ENCODE results near the gene RPS6KA2. TPM values are rescaled to one million over a fixed set of nuclear protein-coding genes. Genes with fewer than 3 reads are reported as not detected.

RPS6KA2 gene
- total RNA-seq, 1 donor from 2014 or later, result 12.3 TPM

GRCh38 chr6:166496460-166496859 lies 130.6 kb downstream of the RPS6KA2 start:
- no peak for DNase-seq (ENCODE audit: low spot score in 2 of 2, unreplicated experiment in 2 of 2)
- peaks cover 22% of the 10 kb centered on the region for H3K27me3 Mint-ChIP-seq (ENCODE audit: low read depth)
- TF ChIP-seq, protein P1, sequence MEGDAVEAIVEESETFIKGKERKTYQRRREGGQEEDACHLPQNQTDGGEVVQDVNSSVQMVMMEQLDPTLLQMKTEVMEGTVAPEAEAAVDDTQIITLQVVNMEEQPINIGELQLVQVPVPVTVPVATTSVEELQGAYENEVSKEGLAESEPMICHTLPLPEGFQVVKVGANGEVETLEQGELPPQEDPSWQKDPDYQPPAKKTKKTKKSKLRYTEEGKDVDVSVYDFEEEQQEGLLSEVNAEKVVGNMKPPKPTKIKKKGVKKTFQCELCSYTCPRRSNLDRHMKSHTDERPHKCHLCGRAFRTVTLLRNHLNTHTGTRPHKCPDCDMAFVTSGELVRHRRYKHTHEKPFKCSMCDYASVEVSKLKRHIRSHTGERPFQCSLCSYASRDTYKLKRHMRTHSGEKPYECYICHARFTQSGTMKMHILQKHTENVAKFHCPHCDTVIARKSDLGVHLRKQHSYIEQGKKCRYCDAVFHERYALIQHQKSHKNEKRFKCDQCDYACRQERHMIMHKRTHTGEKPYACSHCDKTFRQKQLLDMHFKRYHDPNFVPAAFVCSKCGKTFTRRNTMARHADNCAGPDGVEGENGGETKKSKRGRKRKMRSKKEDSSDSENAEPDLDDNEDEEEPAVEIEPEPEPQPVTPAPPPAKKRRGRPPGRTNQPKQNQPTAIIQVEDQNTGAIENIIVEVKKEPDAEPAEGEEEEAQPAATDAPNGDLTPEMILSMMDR (IDR thresholded peaks at IDR 0.05; ENCODE audit: unreplicated experiment), result no peak
- peaks cover 10% of the 10 kb centered on the region for H3K36me3 Mint-ChIP-seq
- no peaks in the 10 kb centered on the region for H3K9me3 Mint-ChIP-seq
- no peak overlapping the region for H3K27ac Mint-ChIP-seq
- peaks cover 12% of the 10 kb centered on the region for H3K4me1 Mint-ChIP-seq
- H3K4me3 Mint-ChIP-seq, result no peak overlapping the region

DNA sequence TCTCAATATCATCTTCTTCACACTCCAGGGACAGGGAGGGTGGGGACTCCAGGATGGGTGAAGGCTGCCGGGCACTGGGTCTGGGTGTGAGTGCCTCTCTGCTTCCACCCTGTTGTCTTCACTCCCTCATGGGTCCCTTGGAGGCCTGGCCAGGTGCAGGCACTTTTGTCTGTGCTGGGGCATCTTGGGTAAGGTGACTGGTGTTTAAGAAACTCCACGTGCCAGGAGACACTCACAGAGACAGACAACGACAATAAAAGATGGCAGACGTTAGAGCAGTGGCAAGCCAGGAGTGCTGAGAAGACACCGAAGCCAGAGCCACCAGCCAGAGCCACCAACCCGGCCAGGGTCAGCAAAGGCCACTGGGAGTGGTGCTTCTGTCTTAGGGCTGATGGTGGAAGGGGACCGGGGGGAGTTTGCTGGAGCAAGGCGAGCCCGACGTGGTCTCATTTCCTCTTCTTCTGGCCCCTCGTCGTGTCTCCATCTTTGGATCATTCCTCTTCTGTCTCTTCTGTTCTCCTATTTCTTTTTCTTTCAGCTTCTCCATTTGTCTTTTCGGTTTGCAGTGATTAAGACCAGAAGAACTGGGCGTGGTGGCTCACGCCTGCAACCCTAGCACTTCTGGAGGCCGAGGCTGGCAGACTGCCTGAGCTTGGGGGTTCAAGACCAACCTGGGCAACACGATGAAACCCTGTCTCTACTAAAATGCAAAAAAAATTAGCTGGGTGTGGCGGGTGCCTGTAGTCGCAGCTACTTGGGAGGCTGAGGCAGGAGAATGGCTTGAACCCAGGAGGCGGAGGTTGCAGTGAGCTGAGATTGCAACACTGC lies 131.3 kb downstream of the RPS6KA2 start:
- H3K9me3 Mint-ChIP-seq, result no peaks in the 10 kb centered on the region
- peaks cover 20% of the 10 kb centered on the region for H3K4me1 Mint-ChIP-seq
- TF ChIP-seq, protein P1 (IDR thresholded peaks at IDR 0.05; ENCODE audit: unreplicated experiment), result no peak
- peaks cover 10% of the 10 kb centered on the region for H3K36me3 Mint-ChIP-seq
- H3K27ac Mint-ChIP-seq, result no peak overlapping the region
- peaks cover 20% of the 10 kb centered on the region for H3K27me3 Mint-ChIP-seq (ENCODE audit: low read depth)
- no peak for DNase-seq (ENCODE audit: low spot score in 2 of 2, unreplicated experiment in 2 of 2)
- no peak overlapping the region for H3K4me3 Mint-ChIP-seq

GRCh38 chr6:166494757-166495486 lies 132.1 kb downstream of the RPS6KA2 start:
- H3K4me3 Mint-ChIP-seq, result no peak overlapping the region
- no peaks in the 10 kb centered on the region for H3K9me3 Mint-ChIP-seq
- peaks cover 10% of the 10 kb centered on the region for H3K36me3 Mint-ChIP-seq
- TF ChIP-seq, protein P1 (IDR thresholded peaks at IDR 0.05; ENCODE audit: unreplicated experiment), result no peak
- no peak for DNase-seq (ENCODE audit: low spot score in 2 of 2, unreplicated experiment in 2 of 2)
- peaks cover 23% of the 10 kb centered on the region for H3K4me1 Mint-ChIP-seq
- no peak overlapping the region for H3K27ac Mint-ChIP-seq
- H3K27me3 Mint-ChIP-seq (ENCODE audit: low read depth), result peaks cover 12% of the 10 kb centered on the region

DNA sequence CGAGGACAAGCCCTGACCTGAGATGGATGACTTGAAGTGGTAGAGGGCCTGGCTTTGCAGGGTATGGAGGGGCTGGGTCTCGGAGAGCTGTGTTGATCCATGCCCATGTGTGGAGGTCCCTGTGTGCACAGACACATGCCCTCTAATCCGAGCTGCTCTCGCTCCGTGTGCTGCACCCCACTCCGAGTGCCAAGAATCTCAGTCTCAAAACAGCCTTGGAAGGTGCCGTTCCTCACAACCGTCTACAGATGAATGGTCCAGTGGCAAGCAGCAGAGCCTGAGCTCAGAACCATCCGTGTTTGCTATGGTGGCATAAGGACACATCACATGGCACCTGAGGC lies 133.0 kb downstream of the RPS6KA2 start:
- Mint-ChIP-seq H3K27ac (no peak overlapping the region), H3K9me3 (no peaks in the 10 kb centered on the region), H3K4me3 (no peak overlapping the region), H3K36me3 (peaks cover 8% of the 10 kb centered on the region), H3K27me3 (ENCODE audit: low read depth) (peaks cover 5% of the 10 kb centered on the region), H3K4me1 (peaks cover 25% of the 10 kb centered on the region)
- TF ChIP-seq, protein P1 (IDR thresholded peaks at IDR 0.05; ENCODE audit: unreplicated experiment), result no peak
- DNase-seq (ENCODE audit: low spot score in 2 of 2, unreplicated experiment in 2 of 2), result no peak

- Mint-ChIP-seq H3K36me3 (peaks cover 8% of the 10 kb centered on the region), H3K27ac (no peak overlapping the region), H3K9me3 (no peaks in the 10 kb centered on the region), H3K27me3 (ENCODE audit: low read depth) (peaks cover 1% of the 10 kb centered on the region), H3K4me1 (peaks cover 25% of the 10 kb centered on the region), H3K4me3 (no peak overlapping the region)
- TF ChIP-seq, protein P1 (IDR thresholded peaks at IDR 0.05; ENCODE audit: unreplicated experiment), result no peak
- DNase-seq (ENCODE audit: low spot score in 2 of 2, unreplicated experiment in 2 of 2), result no peak
These were observed 133.5 kb downstream of the RPS6KA2 start for GRCh38 chr6:166493427-166494100.

All from mesothelial cell of epicardium (in vitro differentiated cells).